Muscle of leg (tissue), 11 donors: ENCODE results near the gene TMSB4X. TPM values are rescaled to one million over a fixed set of nuclear protein-coding genes. Genes with fewer than 3 reads are reported as not detected.
"Not testable (repeated sequence)": the region's sequence is repeated elsewhere in the genome, so short reads cannot be mapped to it uniquely, and the experiment has no call there.

Experiments used
- DNase-seq: peaks from one replicate; pipeline ENCODE4 v3.0.0; 2013
- H3K27ac ChIP-seq: one replicate; pipeline ENCODE4 v1.5.1; 2013; ENCODE audit warnings: mild to moderate bottlenecking, low read length, control low read depth
- H3K27me3 ChIP-seq: one replicate; pipeline ENCODE4 v1.6.1; 2013; ENCODE audit warnings: low read length; ENCODE audit not compliant: control insufficient read depth, insufficient read depth
- H3K36me3 ChIP-seq: one replicate; pipeline ENCODE4 v1.6.1; 2013; ENCODE audit warnings: low read length; ENCODE audit not compliant: control insufficient read depth, insufficient read depth
- H3K4me1 ChIP-seq: one replicate; pipeline ENCODE4 v1.6.1; 2013; ENCODE audit warnings: low read length; ENCODE audit not compliant: control insufficient read depth, insufficient read depth
- H3K4me3 ChIP-seq: one replicate; pipeline ENCODE4 v1.5.1; 2013; ENCODE audit warnings: low read length, control low read depth
- H3K9me3 ChIP-seq: replicated peaks from 2 replicates; pipeline ENCODE4 v1.6.1; 2013; ENCODE audit warnings: low read depth, low read length; ENCODE audit not compliant: control insufficient read depth
- WGBS: methylation state at CpG from one replicate; pipeline ENCODE4 v1.1.5; 2013; ENCODE audit warnings: missing lambda C conversion rate; ENCODE audit not compliant: insufficient coverage; 5-methylcytosine and 5-hydroxymethylcytosine counted together
- polyA plus RNA-seq, 8 donors: library from polyadenylated mRNA; unstranded; fragments of 120-200 nt; gene quantifications; one replicate each; pipeline versions ENCODE4 v1.2.1 to v1.2.3, GENCODE V29; 2013; ENCODE audit warnings: inconsistent platforms in 1 of 8, low replicate concordance in 1 of 8; ENCODE audit not compliant: insufficient read length in 8 of 8, insufficient read depth in 1 of 8
- total RNA-seq: library from RNA; stranded (reverse); fragments of 120-200 nt; gene quantifications from one replicate; pipeline ENCODE4 v1.2.4, GENCODE V29; 2013

Gene TMSB4X
- total and polyA plus RNA-seq, 9 donors = 996 to 1,896 (median 1,301) TPM

- WGBS = 89% methylated on average over 1 of the region's 3 CpGs
- Histone ChIP-seq H3K9me3 (no peaks in the 10 kb centered on the region), H3K27ac (no peak overlapping the region), H3K4me3 (no peak overlapping the region), H3K36me3 (no peaks in the 10 kb centered on the region), H3K27me3 (peaks cover 22% of the 10 kb centered on the region), H3K4me1 (peaks cover 2% of the 10 kb centered on the region)
- DNase-seq = peak; percentile 63
Measured at GRCh38 chrX:13015536-13016236, 40.8 kb downstream of the TMSB4X start.

DNA sequence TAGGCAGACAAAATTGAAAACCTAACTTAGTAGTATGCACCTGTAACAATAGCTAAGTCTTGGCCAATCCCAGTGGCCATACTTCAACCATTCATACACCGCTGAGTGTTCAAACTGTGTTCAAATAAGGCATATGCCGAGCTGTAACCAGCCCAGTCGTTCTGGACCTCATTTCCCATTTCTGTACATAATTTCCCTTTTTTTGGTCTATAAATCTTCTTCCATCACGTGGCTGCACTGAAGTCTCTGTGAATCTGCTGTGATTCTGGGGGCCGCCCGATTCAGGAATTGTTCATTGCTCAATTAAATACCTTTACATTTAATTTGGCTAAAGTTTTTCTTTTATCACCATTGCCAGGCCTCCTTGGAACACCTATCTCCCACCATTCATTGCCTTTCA lies 41.8 kb downstream of the TMSB4X start:
- not testable (repeated sequence) for H3K36me3 ChIP-seq, H3K4me1 ChIP-seq, H3K9me3 ChIP-seq, H3K27ac ChIP-seq, H3K4me3 ChIP-seq, DNase-seq
- 73% methylated on average over 4 of the region's 6 CpGs for WGBS
- peaks cover 17% of the 10 kb centered on the region for H3K27me3 ChIP-seq

- no peak overlapping the region for H3K27ac ChIP-seq
- WGBS = no CpG with 5 or more reads among the region's 2 CpGs
- no peak overlapping the region for H3K4me3 ChIP-seq
- H3K27me3 ChIP-seq = peaks cover 19% of the 10 kb centered on the region
- H3K9me3 ChIP-seq = no peaks in the 10 kb centered on the region
- DNase-seq = no peak
- H3K4me1 ChIP-seq = peaks cover 2% of the 10 kb centered on the region
- no peaks in the 10 kb centered on the region for H3K36me3 ChIP-seq
Measured at GRCh38 chrX:13022926-13023325, 48.0 kb downstream of the TMSB4X start.

GRCh38 chrX:13023567-13023966 lies 48.7 kb downstream of the TMSB4X start:
- H3K36me3 ChIP-seq = no peaks in the 10 kb centered on the region
- 80% methylated on average over 3 of the region's 3 CpGs for WGBS
- no peak overlapping the region for H3K27ac ChIP-seq
- H3K9me3 ChIP-seq = no peaks in the 10 kb centered on the region
- H3K4me1 ChIP-seq = peaks cover 2% of the 10 kb centered on the region
- H3K4me3 ChIP-seq = no peak overlapping the region
- peaks cover 17% of the 10 kb centered on the region for H3K27me3 ChIP-seq
- DNase-seq = no peak

GRCh38 chrX:13023979-13024378 lies 49.1 kb downstream of the TMSB4X start:
- no peak for DNase-seq
- no peak overlapping the region for H3K4me3 ChIP-seq
- 78% methylated on average over 4 of the region's 4 CpGs for WGBS
- peaks cover 4% of the 10 kb centered on the region for H3K4me1 ChIP-seq
- no peaks in the 10 kb centered on the region for H3K36me3 ChIP-seq
- peaks cover 21% of the 10 kb centered on the region for H3K27me3 ChIP-seq
- no peaks in the 10 kb centered on the region for H3K9me3 ChIP-seq
- H3K27ac ChIP-seq = no peak overlapping the region

DNA sequence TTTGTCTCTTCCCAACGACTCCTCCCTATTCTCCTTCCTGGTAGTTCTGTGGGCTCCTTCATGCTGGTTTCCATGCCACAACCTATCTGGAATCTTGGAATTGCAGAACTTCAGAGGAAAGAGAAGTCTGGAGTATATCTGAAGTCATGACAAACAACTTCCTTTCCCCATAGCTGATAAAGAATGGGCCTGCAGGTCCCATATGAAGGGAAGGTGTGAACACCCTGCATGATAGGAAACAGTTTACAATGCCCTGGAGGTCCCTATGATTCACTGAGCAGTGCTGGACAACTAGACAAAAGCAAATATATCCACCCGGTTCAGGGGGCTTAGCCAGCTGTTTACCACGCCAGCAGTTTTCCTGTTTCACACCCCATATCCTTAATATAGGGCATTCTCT lies 50.1 kb downstream of the TMSB4X start:
- 58% methylated on average over 2 of the region's 3 CpGs for WGBS
- peaks cover 25% of the 10 kb centered on the region for H3K27me3 ChIP-seq
- no peak for DNase-seq
- H3K4me1 ChIP-seq = peaks cover 12% of the 10 kb centered on the region
- H3K36me3 ChIP-seq = no peaks in the 10 kb centered on the region
- H3K9me3 ChIP-seq = no peaks in the 10 kb centered on the region
- no peak overlapping the region for H3K4me3 ChIP-seq
- no peak overlapping the region for H3K27ac ChIP-seq

Other genes with a start within 250 kb of the TMSB4X start
- 8.6 TPM for gene PRPS2, start 183.7 kb upstream of the TMSB4X start, total RNA-seq
- gene PRPS2, start 183.7 kb upstream of the TMSB4X start, polyA plus RNA-seq = 10 to 100 TPM in 4 of 8 donors, 1 to 10 TPM in 4; 7.5 to 15.9 (median 9.6) TPM
- gene TLR7, start 108.0 kb upstream of the TMSB4X start, total RNA-seq = 0.66 TPM
- 1 to 10 TPM in 2 of 8 donors, under 1 TPM in 6; 0.30 to 1.6 (median 0.83) TPM for gene TLR7, start 108.0 kb upstream of the TMSB4X start, polyA plus RNA-seq
- gene TLR8, start 68.5 kb upstream of the TMSB4X start, total RNA-seq = 0.44 TPM
- gene TLR8, start 68.5 kb upstream of the TMSB4X start, polyA plus RNA-seq = under 1 TPM; 0.16 to 0.61 (median 0.41) TPM
- not detected for gene FAM9C, start 69.5 kb downstream of the TMSB4X start, total RNA-seq
- gene FAM9C, start 69.5 kb downstream of the TMSB4X start, polyA plus RNA-seq = under 1 TPM; 0.09 to 0.86 (median 0.32) TPM